GM19468 (cell line): ENCODE results near the gene AARS2.

Experiments used
- ATAC-seq: cut with Tn5 transposase; IDR thresholded peaks from one replicate; pipeline ENCODE4 v1.9.1; 2021; ENCODE audit warnings: mild to moderate bottlenecking, moderate library complexity, moderate number of reproducible peaks; ENCODE audit not compliant: unreplicated experiment; ENCODE audit errors: extremely low read depth

Gene AARS2

DNA sequence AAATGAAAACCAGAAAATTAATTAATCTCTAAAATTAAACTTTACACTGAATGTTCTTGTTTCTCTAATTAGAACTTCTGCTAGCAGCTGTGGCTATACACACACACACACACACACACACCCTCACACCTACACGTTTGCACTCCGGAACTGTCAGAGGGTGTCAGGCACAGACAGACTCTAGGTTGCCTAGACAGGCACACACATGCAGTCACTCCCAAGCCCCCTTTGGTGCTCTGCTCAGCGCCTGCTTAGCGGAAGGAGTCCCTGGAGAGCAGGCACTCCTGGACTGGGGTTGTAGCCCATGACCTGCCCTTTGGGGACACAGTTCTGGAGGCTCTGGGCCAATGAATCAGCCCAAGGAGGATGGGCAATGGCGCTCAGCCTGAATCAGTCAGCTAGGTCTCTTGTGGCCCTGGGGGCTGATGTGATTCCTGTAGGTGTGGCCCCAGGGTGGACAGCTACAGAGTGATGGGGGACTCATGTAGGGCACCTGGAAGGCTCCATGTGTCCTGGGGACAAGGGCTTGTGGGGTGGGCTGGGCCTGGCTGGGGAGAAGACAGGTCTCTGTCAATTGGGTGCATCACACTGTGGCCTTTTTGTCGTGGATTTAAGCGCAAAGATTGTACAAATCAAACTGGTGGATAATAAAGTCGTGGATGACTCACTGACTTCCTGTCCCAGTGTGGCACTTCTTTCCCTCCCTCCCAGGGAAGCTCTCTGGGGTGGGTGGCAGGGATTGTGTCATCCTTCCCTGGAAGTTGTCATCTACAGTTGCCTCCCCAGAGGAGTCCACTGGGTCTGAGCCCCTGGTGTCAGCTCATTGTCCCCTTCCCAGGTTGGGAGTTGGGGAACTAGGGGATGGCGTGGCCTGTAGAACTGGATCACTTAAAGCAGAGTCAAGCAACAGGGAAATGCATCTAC, 34.1 kb downstream of the AARS2 start:
- no peak for ATAC-seq

DNA sequence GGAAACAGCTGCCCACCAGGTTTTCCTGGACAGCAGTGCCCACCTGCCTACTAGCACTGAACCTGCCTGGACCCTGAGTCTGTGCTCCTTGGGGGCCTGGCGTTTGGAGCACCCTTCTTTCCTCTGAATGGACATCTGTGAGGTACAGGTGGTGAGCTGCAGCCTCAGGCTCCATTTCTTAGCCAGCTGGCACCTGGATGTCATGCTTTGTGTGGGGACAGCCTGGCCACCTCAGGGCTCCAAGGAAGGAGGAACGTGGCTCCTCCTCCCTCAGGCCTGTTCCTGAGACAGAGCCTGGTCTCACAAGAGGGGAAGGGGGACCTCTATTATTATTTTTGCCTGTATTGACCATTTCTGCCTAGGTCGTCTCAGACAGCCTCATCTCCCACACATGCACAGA, 34.8 kb downstream of the AARS2 start:
- ATAC-seq, result no peak

DNA sequence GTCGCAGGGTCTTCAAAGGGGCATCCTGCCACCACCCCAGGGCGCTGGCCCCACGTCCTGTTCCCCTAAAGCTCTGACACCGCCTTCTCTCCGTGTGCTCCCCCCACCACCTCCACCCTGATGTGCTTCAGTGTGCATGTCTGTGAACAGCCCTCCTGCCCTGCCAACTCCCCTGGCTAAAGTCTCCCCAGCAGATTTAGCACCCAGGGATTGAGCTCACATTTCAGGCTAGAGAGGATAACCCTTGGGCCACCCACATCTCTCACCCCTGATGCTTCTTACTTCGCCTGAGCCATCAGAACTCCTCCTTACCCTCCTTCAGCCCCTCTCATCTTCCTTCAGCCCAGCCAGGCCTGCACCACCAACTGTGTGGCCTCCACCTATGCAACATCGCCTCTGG, 35.4 kb downstream of the AARS2 start:
- ATAC-seq, result no peak

DNA sequence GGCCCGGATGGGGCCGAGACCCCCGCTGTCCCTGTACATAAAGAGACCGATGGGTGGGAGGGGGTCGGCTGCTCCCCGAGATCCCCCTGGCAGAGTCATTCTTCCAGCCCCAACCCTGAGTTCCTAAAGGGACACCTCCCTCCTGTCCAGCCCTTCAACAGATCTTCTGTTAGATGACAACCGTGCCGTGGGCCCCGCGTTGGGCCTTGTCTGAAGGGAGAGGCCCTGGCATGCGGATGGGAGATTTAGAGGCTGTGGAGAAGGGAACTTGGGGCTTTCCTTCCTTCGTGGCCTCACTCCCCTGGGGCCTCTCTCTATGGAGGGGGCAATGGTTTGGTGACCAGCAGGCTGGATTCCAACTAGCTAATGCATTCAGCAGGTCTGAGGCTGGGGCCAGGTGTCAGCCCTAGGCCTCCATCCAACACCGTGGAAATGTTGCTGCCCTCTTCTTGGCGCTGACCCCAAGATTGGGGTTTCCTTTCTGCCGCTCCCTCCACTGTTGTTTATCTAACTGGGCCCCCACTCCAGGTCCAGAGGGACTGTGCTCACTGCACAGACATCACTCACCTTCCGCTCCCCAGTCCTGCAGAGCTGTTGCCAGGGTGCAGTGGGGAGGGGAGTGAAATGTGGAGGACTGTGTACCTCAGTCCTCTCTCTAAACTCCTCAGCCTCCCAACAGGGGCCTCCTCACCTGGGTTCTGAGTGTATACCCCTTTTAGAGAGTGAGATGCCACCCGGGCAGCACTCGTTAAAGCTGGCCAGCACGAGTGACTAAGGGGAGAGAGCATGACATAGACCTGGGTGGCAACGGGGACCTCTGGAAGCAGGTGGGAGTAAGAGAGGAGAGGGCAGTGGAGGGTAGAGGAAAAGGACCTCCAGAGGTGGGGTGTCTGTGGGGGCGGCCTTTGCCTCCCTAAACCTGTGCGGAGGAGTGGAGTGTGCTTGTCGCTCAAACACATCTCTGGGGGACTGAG, 36.2 kb downstream of the AARS2 start:
- ATAC-seq, result no peak

DNA sequence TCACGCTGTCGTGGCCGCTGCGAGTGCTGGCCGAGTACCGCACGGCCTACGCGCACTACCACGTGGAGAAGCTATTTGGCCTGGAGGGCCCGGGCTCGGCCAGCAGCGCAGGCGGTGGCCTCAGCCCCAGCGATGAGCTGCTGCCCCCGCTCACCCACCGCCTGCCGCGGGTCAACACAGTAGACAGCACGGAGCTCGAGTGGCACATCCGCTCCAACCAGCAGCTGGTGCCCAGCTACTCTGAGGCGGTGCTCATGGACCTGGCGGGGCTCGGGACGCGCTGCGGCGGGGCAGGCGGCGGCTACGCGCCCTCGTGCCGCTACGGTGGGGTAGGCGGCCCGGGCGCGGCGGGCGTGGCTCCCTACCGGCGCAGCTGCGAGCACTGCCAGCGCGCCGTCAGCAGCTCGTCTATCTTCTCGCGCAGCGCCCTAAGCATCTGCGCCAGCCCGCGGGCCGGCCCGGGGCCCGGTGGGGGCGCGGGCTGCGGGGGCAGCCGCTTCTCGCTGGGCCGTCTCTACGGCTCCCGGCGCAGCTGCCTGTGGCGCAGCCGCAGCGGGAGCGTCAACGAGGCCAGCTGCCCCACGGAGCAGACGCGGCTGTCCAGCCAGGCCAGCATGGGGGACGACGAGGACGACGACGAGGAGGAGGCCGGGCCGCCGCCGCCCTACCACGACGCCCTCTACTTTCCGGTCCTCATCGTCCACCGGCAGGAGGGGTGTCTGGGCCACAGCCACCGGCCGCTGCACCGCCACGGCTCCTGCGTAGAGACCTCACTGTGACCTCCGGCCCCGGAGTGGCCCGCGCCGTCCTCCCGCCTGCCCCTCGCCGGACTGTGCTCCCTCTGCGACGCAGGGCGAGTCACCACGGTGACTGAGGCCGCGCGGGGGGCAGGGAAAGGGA, 37.1 kb downstream of the AARS2 start:
- no peak for ATAC-seq

DNA sequence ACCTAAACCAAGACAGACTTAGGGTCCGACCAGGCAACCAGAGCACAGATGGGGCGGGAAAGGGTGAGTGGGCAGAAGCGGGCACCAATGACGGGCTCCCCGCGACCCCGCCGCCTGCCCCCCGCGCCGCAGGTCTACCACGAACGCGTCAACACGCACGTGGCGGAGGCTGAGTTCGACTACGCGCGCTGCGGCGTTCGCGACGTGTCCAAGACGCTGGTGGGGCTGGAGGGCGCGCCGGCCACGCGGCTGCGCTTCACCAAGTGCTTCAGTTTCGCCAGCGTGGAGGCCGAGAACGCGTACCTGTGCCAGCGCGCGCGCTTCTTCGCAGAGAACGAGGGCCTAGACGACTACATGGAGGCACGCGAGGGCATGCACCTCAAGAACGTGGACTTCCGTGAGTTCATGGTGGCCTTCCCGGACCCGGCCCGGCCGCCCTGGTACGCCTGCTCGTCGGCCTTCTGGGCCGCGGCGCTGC, 37.8 kb downstream of the AARS2 start:
- no peak for ATAC-seq

DNA sequence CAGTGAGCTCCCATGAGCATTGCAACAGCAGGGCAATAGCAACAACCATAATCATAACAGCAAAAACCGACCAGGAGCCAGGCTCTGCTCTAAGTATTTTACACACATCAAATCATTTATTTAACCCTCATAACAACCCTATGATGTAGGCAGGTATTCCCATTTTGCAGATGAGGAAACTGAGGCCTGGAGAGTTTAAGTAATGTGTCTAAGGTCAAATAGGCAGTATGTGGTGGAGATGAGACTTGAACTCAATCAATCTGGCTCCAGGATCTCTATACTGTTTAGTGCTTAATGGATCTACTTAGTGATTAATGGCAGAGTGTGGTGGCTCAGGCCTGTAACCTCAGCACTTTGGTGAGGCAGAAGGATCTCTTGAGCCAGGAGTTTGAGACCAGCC, 39.5 kb downstream of the AARS2 start:
- no peak for ATAC-seq

DNA sequence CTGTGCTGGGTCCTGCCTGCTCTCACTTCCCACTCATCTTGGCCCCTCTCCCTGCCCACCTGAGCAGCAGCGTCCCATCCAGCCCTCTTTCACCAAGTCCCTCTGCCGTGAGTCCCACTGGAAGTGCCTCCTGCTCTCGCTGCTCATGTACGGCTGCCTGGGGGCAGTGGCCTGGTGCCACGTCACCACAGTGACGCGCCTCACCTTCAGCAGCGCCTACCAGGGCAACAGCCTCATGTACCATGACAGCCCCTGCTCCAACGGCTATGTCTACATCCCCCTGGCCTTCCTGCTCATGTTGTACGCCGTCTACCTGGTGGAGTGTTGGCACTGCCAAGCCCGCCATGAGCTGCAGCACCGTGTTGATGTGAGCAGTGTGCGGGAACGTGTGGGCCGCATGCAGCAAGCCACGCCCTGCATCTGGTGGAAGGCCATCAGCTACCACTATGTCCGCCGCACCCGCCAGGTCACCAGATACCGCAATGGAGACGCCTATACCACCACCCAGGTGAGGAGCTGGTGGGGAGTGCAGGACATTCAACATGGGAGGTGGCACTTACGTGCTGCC, 40.1 kb downstream of the AARS2 start:
- no peak for ATAC-seq

DNA sequence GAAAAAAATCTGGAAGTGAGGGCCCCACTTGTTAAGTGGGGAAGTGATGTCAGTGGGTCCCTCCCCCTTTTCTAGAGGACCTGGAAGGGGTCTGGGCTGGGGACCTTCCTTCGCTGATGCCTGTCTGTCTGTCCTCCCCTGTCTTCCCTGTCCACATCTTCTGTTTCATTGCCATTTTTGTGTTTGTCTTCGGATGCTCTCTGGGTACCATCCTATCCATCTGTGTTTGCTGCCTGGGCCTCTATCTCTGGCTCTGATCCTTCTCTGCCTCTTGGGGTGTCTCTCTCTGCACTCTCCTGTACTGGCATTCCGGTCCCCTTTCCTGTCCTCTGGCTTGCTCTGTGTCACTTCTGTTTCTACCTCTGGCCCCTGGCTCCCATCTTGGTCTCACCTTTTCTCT, 40.6 kb downstream of the AARS2 start:
- no peak for ATAC-seq

DNA sequence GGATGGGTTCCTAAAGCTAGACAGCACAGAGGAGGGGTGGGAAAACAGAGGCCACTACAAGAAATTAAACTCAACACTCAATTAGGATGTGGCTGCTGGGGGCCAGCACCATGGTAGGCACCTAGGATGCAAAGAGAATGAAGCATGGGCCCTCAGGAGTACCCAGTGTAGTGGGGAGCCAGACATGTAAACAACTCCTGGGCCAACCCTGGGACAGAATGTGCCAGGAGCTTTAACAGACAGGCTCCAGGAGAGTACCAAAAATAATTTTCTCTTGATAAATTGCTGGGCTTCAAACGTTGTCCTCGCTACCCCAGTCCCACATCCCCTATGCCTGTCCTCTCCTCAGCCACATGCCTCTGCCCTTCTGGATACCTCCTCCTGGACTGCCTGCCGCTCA, 41.2 kb downstream of the AARS2 start:
- no peak for ATAC-seq

DNA sequence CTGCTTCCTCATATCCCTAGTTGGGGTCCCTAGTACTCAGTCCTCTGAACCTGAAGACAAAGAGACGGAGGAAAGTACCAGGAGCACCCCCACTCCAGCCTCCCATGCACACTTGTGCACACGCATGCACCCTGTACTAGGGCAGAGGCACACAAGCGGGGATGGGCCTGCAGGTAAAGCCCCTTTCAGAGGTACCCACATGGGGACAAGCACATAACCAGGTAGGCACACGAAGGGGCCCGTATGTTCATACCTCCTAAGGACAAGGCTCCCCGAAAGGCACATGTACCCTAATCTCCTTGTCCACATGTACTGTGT, 41.8 kb downstream of the AARS2 start:
- ATAC-seq, result no peak

DNA sequence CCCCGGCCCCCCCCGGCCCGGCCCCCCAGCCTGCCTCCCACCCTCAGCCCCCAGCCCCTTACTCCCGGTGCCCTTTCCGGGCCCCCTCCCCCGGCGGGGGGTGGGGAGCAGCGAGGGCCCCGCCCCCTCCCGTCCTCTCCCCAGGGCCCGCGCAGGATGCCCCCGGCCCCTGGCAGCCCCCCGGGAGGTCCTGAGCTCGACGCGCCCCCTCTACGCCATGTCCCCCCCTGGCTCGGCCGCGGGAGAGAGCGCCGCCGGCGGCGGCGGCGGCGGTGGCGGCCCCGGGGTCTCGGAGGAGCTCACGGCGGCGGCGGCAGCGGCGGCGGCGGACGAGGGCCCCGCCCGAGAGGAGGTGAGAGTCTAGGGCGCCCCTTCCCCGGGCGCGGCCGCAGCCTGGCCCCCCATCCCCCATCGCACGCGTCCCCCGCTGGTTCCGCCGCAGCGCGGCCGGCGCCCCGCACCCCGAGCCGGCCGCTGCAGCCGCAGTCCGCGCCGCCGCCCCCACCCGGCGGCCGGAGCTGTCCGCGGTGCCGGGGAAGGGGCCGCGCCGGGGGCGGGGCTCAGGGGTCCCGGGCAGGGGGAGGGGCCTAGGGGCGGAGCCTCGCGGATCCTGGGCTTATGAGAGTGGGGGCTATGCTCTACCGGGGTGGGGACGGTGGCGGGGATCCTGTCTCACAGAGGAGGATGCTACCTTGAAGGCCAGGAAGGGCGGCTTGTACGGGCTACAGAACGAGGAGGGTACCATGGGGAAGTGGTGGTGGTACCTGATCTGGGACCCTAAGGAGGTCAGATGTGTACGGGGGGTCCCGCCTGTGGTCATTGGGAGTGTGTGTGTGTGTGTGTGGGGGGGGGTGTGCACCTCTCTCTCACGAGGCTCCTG, 42.4 kb downstream of the AARS2 start:
- no peak for ATAC-seq

DNA sequence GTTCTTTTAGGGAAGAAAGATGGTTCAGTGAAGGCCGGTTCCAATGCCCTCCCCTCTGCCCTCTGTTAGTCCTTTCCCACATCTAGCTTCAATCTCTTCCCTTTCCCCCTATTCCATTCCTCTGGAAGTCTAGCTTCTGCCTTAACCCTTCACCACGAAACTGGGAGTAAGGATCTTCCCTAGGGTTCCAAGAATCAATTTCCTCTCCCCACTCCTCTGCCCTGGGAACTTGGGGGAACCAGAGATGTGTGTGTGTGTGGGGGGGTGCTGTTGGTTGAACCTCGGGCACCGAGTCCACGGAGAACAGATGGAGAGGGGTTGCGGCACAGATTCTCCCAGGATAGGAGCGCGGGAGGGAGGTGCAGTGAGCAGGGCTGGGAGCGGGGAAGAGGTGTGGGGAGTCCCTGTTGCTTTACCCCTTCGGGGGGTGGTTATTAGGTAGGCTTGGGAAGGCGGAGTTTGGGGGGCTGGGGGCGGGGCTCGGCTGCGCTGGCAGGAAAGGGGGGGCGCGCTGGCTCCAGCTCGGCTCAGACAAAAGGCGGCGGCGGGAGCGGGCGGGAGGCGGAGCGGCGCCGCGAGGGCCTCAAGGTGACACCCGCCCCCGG, 43.1 kb downstream of the AARS2 start, which contains the start of gene TMEM151B:
Gene TMEM151B (plus strand): TSS at position 530 of the 605 bp plus-strand sequence. CDS start 293 bp downstream, outside the sequence.
- ATAC-seq, result no peak

DNA sequence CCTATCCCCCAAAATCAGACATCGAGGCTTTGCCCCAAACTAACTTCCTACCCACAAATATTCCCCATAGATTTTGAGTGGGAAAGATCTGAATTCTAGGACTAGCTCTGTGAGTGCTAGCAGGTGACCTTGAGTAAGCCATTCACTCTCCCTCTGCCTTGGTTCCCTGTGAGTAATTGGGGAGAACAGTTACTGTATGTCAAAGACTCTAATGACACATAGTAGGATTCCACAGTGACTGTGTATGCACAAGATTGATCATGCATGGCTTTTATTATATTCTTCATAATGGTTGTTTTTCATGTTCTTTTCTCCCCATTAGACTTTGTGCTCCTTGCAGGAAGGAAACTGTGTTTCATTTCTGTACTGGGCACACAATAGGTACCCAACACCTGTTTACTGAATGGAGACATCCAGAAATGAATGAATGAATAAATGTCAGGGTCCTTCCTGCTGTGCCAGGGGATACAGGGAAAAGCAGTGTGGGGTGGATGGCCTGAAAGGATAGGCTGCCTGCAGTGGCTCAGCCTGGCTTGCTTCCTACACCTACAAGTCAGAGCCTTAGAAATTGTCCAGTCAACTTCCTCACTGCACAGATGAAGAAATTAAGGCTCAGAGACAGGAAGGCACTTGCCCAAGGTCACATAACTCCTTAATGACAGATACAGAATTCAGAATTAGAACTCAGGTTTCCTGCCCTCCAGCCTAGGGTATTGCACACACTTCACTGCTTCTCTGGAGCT, 43.8 kb downstream of the AARS2 start:
- no peak for ATAC-seq

DNA sequence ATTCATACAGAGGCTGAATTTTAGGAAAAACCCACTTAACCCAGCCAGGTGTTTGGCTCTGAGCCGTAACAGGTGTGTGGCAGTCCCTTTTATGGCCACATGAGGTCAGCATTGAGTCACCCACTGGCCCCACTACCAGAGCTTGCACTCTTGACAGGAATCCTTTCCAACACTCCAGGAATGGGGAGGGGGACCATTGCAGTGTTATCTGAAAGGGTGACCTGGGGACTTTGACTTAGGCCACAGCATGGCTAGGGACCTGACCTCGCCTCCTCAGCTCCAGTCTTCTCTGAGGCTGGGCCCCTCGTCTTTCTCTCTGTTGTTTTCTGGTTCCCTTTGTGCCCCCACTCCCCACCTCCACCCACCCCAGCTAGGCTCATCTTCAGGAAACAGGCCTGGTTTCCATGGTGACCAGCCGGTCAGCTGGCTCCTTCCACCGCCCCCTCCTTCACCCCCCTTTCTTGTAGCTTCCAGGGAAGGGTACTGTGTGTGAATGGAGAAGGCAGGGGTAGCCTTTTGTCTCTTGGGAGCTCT, 45.0 kb downstream of the AARS2 start:
- ATAC-seq, result no peak

DNA sequence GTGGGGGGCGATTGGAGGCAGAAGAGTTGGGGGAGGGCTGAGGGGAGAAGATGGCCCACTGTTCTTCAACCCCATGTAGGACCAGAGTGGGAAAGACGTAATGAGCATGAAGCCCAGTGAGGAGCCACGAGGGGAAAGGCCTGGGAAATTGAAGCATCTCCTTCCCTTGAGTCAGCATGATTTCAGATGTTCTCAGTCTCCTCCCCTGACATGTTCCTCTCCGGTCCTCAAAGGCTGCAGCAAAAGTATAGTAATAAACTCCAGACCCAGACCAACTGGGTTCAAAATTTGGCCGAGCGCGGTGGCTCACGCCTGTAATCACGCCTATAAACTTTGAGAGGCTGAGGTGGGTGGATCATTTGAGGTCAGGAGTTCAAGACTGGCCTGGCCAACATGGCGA, 45.9 kb downstream of the AARS2 start:
- no peak for ATAC-seq

DNA sequence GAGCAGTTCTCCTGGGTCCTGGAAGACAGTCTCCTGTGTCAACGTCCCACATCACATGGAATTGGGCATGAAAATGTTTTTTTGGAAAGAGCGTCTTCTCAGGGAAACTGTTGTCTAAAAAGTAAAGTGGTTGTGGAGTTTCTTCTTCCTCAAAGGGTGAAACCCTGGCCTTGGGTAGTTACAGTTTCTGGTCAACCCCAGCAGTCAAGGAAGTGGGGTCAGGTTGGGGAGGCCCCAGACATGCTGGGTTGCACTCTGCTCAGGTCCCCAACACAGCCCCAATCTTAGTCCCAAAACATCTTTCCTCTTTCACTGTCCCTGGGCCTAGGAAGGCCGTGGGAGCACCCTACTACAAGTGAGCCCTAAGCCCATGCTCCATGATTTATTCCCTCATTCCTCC, 46.8 kb downstream of the AARS2 start:
- ATAC-seq, result no peak
